GM06990 (cell line): Measurements from ENCODE around the gene BRSK1.
A peak's percentile ranks its signal among the peaks of the same experiment; 100 is the strongest.

Source experiments
- DNase-seq: peaks from one replicate; pipeline ENCODE4 v3.0.0-alpha.2; 2011; ENCODE audit not compliant: insufficient read length; ENCODE audit errors: extremely low read depth
- H3K27me3 ChIP-seq: replicated peaks from 2 replicates; pipeline ENCODE4 v1.6.0; 2011; ENCODE audit warnings: low read length; ENCODE audit not compliant: control insufficient read depth, insufficient read depth
- H3K36me3 ChIP-seq: 2 replicates; pipeline ENCODE4 v1.5.1; 2011; ENCODE audit warnings: low read length; ENCODE audit not compliant: control insufficient read depth, insufficient read depth
- H3K4me3 ChIP-seq: replicated peaks from 2 replicates; pipeline ENCODE4 v1.5.1; 2011; ENCODE audit warnings: low read depth, mild to moderate bottlenecking, control low read depth, low read length
- CTCF ChIP-seq: IDR thresholded peaks from 2 replicates; pipeline ENCODE4 v1.5.1; 2011; ENCODE audit warnings: low read length, control low read depth, mild to moderate bottlenecking, inconsistent platforms; ENCODE audit not compliant: insufficient read depth, poor library complexity, severe bottlenecking

BRSK1 gene

GRCh38 chr19:55341171-55341588 lies 57.4 kb downstream of the BRSK1 start:
- Histone ChIP-seq H3K27me3 (no peaks in the 10 kb centered on the region), H3K36me3 (no peaks in the 10 kb centered on the region; the same call in none of the 2 replicates), H3K4me3 (peak overlapping the region; percentile 71)
- TF ChIP-seq CTCF, result no peak
- peak; percentile 54 for DNase-seq

- no peak for DNase-seq
- Histone ChIP-seq H3K4me3 (peak overlapping the region; percentile 71; the same call in 1 of the 2 replicates), H3K36me3 (no peaks in the 10 kb centered on the region; the same call in none of the 2 replicates), H3K27me3 (no peaks in the 10 kb centered on the region)
- TF ChIP-seq CTCF, result no peak
Measured at GRCh38 chr19:55341595-55342531, 58.1 kb downstream of the BRSK1 start.

- no peak for DNase-seq
- Histone ChIP-seq H3K4me3 (no peak overlapping the region), H3K27me3 (no peaks in the 10 kb centered on the region), H3K36me3 (peaks cover 2% of the 10 kb centered on the region)
- no peak for TF ChIP-seq CTCF
Measured at GRCh38 chr19:55344444-55344843, 60.6 kb downstream of the BRSK1 start.

GRCh38 chr19:55345101-55345817 lies 61.5 kb downstream of the BRSK1 start:
- TF ChIP-seq CTCF, result no peak
- no peak overlapping the region for H3K4me3 ChIP-seq
- H3K36me3 ChIP-seq, result peaks cover 2% of the 10 kb centered on the region
- no peak for DNase-seq
- H3K27me3 ChIP-seq, result no peaks in the 10 kb centered on the region

GRCh38 chr19:55345818-55346724 lies 62.3 kb downstream of the BRSK1 start:
- Histone ChIP-seq H3K36me3 (peaks cover 2% of the 10 kb centered on the region), H3K4me3 (no peak overlapping the region), H3K27me3 (no peaks in the 10 kb centered on the region)
- TF ChIP-seq CTCF, result no peak
- DNase-seq, result no peak
